ENCODE measurements around the gene BBS4.

GRCh38 chr15:72671525-72671924, 14.5 kb upstream of the BBS4 start:
- TF ChIP-seq POLR2A (IDR thresholded peaks at IDR 0.05) (no peak), CTCF (IDR thresholded peaks at IDR 0.05) (no peak), POLR2AphosphoS5 (IDR thresholded peaks at IDR 0.05) (no peak)
